ENCODE results near the gene DYRK2.
"Not testable (repeated sequence)": the region's sequence is repeated elsewhere in the genome, so short reads cannot be mapped to it uniquely, and the experiment has no call there.

DYRK2 gene

DNA sequence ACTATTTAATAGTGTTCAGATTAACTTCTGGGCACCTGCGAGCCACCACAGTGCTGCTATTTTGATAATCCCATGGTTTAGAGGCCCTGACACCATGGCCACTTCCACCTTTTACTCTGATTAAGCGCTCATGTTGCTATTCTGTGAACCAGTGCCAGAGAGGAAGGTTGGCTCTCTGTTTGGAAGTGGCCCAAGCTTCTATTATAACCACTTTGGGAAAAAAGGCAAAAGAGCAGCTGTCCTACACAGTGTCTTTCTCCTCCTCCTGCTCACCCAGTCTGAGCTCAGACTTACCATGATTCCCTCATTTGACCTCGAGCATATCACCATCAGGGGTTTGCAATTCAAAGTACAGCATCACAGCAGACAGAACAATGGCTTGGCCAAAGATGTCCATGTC is 23.3 kb downstream of the DYRK2 start:
- Mint-ChIP-seq H3K36me3 (ENCODE audit: low read depth) (peaks cover 42% of the 10 kb centered on the region), H3K4me3 (no peak overlapping the region), H3K9me3 (peaks cover 28% of the 10 kb centered on the region), H3K27ac (no peak overlapping the region), H3K4me1 (ENCODE audit: low read depth) (peaks cover 41% of the 10 kb centered on the region), H3K27me3 (no peaks in the 10 kb centered on the region)
- no peak for DNase-seq

DNA sequence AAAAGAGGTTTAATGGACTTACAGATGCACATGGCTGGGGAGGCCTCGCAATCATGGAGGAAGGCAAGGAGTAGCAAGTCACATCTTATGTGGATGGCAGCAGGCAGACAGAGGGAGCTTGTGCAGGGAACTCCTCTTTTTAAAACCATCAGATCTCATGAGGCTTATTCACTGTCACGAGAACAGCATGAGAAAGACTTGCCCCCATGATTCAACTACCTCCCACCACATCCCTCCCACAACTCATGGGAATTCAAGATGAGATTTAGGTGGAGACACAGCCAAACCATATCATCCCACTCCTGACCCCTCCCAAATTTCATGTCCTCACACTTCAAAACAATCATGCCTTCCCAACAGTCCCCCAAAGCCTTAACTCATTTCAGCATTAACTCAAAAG is 24.0 kb downstream of the DYRK2 start:
- DNase-seq, H3K27ac Mint-ChIP-seq, H3K27me3 Mint-ChIP-seq, H3K4me3 Mint-ChIP-seq: not testable (repeated sequence)
- peaks cover 28% of the 10 kb centered on the region for H3K9me3 Mint-ChIP-seq
- H3K4me1 Mint-ChIP-seq (ENCODE audit: low read depth), result peaks cover 40% of the 10 kb centered on the region
- peaks cover 36% of the 10 kb centered on the region for H3K36me3 Mint-ChIP-seq (ENCODE audit: low read depth)

DNA sequence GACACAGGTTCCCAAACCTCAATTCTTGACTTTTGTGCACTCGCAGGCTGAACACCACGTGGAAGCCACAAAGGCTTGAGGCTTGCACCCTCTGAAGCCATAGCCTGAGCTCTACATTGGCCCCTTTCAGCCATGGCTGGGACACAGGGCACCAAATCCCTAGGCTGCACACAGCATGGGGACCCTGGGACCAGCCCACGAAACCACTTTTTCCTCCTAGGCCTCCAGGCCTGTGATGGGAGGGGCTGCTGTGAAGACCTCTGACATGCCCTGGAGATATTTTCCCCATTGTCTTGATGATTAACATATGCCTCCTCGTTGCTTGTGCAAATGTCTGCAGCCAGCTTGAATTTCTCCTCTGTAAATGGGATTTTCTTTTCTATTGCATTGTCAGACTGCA is 25.0 kb downstream of the DYRK2 start:
- peaks cover 33% of the 10 kb centered on the region for H3K36me3 Mint-ChIP-seq (ENCODE audit: low read depth)
- H3K9me3 Mint-ChIP-seq, result peaks cover 28% of the 10 kb centered on the region
- peaks cover 44% of the 10 kb centered on the region for H3K4me1 Mint-ChIP-seq (ENCODE audit: low read depth)
- not testable (repeated sequence) for H3K4me3 Mint-ChIP-seq, H3K27me3 Mint-ChIP-seq, H3K27ac Mint-ChIP-seq, DNase-seq

DNA sequence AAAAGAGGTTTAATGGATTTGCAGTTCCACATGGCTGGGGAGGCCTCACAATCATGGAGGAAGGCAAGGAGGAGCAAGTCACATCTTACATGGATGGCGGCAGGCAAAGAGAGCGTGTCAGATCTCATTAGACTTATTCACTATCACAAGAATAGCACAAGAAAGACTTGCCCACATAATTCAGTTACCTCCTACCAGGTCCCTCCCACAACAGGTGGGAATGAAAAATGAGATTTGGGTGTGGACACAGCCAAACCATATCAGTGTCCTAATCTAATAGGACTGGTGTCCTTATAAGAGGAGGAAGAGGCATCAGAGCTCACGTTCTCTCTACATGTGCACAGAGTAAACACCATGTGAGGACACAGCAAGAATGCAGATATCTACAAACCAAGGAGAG is 25.9 kb downstream of the DYRK2 start:
- H3K4me1 Mint-ChIP-seq (ENCODE audit: low read depth), result peaks cover 46% of the 10 kb centered on the region

DNA sequence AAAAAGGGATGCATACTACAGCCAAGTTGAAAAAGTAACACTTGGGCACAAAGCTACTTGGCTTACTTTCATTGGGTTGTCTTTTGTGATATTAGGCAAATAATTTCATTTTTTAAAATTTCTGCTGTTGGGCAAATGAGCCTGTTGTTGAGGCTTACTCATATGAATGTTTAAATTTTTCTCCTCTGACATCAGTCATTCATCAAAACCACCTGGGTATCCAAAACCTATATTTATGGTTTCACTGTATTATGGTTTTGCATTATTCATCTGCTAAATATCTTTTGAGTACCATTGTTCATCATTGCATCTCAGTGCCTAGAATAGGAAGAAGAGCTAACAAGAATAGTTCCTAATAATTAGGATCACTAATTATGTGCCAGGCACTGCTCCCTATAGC is 28.1 kb downstream of the DYRK2 start:
- Mint-ChIP-seq H3K27me3 (no peaks in the 10 kb centered on the region), H3K4me1 (ENCODE audit: low read depth) (peaks cover 38% of the 10 kb centered on the region), H3K36me3 (ENCODE audit: low read depth) (peaks cover 34% of the 10 kb centered on the region), H3K9me3 (peaks cover 28% of the 10 kb centered on the region), H3K4me3 (no peak overlapping the region), H3K27ac (no peak overlapping the region)
- DNase-seq, result no peak

More for the DNA sequence above, 25.9 kb downstream of the DYRK2 start:
- no peak overlapping the region for H3K27ac Mint-ChIP-seq
- no peak overlapping the region for H3K4me3 Mint-ChIP-seq
- no peaks in the 10 kb centered on the region for H3K27me3 Mint-ChIP-seq
- peaks cover 33% of the 10 kb centered on the region for H3K36me3 Mint-ChIP-seq (ENCODE audit: low read depth)
- DNase-seq, result no peak
- H3K9me3 Mint-ChIP-seq, result peaks cover 28% of the 10 kb centered on the region

DNA sequence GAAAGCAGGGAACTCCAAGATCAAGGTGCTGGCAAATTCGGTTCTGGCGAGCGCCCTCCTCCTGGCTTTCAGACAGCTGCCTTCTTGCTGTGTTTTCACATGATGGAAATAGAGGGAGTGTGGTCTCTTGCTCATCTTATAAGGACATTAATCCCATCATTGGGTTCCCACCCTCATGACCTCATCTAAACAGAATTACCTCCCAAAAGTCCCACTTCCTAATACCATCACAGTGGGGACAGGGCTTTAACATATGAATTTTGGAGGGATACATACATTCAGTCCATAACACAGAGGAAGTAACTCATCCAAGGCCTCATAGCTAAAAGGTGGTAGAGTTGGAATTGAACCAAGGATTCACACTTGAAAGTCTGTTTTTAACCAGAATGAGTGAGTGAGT is 28.6 kb downstream of the DYRK2 start:
- no peak for DNase-seq
- H3K4me3 Mint-ChIP-seq, result no peak overlapping the region

DNA sequence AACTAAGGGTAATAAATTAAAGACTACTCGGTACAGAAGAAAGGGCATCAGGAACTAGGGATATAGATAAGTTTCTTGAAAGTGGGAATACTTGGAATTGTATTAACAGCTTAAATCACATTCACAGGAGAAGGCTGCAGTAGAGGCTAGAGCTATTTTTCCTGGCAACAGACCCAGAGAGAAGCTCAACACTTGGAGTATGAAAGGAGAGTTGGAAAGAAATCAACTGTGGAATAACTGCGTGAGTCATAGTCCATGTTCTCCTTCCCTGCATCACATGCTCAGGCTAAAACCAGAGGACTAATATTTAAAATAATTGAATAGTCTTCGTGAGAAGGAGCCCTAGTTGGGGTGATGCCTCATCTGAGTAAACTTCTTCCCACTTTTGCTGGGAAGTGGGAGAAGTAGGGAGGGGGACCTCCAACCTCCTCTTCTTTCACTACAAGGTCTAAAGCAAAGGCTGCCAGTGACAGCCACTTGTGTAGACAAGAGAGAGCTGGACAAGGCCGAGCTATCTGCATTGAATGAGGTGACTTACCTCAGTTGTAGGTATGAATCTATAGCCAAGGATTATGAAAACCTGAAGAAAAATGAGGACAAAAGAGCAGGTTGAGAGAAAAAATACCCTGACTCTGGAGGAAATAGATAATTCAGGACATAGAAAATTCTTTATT is 32.7 kb downstream of the DYRK2 start:
- no peak for DNase-seq
- Mint-ChIP-seq H3K36me3 (ENCODE audit: low read depth) (peaks cover 10% of the 10 kb centered on the region), H3K4me1 (ENCODE audit: low read depth) (peaks cover 24% of the 10 kb centered on the region), H3K27me3 (no peaks in the 10 kb centered on the region), H3K27ac (no peak overlapping the region), H3K4me3 (no peak overlapping the region), H3K9me3 (no peaks in the 10 kb centered on the region)

More for the DNA sequence above, 28.6 kb downstream of the DYRK2 start:
- peaks cover 34% of the 10 kb centered on the region for H3K36me3 Mint-ChIP-seq (ENCODE audit: low read depth)
- no peaks in the 10 kb centered on the region for H3K27me3 Mint-ChIP-seq
- peaks cover 26% of the 10 kb centered on the region for H3K9me3 Mint-ChIP-seq
- H3K27ac Mint-ChIP-seq, result no peak overlapping the region
- H3K4me1 Mint-ChIP-seq (ENCODE audit: low read depth), result peaks cover 38% of the 10 kb centered on the region

DNA sequence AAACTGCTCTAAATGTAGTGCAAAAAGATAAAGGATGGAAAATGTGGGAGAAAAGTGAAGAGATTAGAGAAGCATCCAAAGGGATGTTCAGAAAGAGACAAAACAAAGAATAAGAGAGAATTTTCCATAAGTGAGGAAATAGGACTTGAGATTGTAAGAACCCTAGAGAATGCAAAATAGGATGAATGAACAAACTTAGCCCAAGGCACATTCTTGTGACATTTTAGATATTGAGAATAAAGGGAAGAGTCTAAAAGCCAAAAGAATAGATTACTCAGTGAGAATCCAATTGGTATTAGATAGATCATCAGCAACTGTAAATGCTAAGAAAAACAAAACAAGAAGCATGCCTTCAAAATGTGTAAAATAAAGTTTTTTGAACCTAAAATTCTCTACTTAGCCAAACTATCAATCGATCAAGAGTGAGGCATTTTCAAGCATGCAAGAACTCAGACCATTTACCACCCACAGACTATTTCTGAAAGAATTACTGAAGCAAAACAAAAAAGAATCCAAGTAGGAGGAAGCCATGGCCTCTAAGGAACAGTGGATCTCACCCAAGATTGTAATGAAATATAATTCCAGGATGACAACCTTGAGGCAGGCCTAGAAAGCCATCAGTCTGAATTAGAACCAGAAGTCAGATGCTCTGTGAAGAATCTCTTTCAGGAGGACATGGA is 33.5 kb downstream of the DYRK2 start:
- H3K9me3 Mint-ChIP-seq, result no peaks in the 10 kb centered on the region
- no peaks in the 10 kb centered on the region for H3K27me3 Mint-ChIP-seq
- no peak overlapping the region for H3K4me3 Mint-ChIP-seq
- peaks cover 10% of the 10 kb centered on the region for H3K36me3 Mint-ChIP-seq (ENCODE audit: low read depth)
- H3K4me1 Mint-ChIP-seq (ENCODE audit: low read depth), result peaks cover 17% of the 10 kb centered on the region
- no peak overlapping the region for H3K27ac Mint-ChIP-seq
- DNase-seq, result no peak

DNA sequence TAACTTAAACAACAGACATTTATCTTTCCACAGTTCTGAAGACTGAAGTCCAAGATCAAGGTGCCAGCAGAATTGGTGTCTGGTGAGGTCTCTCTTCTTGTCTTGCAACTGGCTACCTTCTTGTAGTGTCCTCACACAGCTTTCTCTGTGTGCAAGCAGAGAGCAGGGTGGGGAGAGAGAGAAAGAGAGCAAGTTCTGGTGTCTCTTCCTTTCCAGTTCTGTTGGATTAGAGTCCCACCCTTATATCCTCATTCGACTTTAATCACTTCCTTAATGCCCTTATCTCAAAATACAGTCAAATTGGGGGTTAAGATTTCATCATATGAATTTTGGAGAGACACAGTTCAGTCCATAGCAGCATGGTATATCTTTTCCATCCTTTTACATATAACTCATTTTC is 40.8 kb downstream of the DYRK2 start:
- no peak overlapping the region for H3K4me3 Mint-ChIP-seq

DNA sequence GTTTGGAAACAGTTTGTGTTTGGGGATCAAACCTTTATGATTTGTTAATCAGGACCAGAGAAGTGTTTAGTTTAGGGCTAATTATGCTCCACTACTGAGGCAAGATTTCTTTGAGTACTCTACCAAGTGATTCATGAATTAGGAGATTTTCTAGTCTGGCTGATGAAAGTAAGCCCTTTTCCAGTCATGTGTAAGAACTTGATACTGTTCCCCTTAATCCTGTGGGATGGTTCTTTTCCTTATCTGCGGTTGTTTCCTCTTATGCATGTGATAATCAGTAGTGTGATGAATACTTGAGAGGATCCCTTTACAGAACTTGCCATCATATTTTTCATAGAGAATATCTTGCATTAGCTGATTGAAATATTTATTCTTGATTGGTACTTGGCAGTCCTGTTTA is 42.1 kb downstream of the DYRK2 start:
- peaks cover 4% of the 10 kb centered on the region for H3K9me3 Mint-ChIP-seq
- H3K4me3 Mint-ChIP-seq, result no peak overlapping the region
- H3K27me3 Mint-ChIP-seq, result no peaks in the 10 kb centered on the region
- no peak overlapping the region for H3K27ac Mint-ChIP-seq
- H3K36me3 Mint-ChIP-seq (ENCODE audit: low read depth), result peaks cover 2% of the 10 kb centered on the region
- no peak for DNase-seq
- H3K4me1 Mint-ChIP-seq (ENCODE audit: low read depth), result peaks cover 23% of the 10 kb centered on the region

More for the DNA sequence above, 40.8 kb downstream of the DYRK2 start:
- Mint-ChIP-seq H3K4me1 (ENCODE audit: low read depth) (peaks cover 11% of the 10 kb centered on the region), H3K36me3 (ENCODE audit: low read depth) (peaks cover 2% of the 10 kb centered on the region), H3K27ac (no peak overlapping the region), H3K27me3 (no peaks in the 10 kb centered on the region), H3K9me3 (peaks cover 4% of the 10 kb centered on the region)
- no peak for DNase-seq

DNA sequence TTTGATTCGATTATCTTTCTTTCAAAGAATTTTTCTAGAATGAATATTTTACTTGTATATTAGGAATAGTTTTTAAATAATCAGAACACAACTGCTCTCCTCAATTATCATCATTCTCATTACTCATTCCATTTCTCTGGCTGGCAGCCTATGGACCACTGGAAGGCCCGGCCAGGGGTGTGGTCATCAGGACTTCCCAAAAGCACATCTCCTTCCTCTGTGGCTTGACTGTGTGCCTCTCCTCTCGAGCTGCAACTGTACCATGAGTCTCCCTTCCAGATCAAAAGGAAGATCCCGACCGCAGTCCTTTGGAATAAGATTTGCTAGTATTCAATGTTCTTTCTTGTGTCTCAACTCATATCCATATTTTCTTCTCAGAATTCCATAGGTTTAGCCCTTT is 42.7 kb downstream of the DYRK2 start:
- Mint-ChIP-seq H3K27ac (no peak overlapping the region), H3K4me3 (no peak overlapping the region), H3K9me3 (peaks cover 4% of the 10 kb centered on the region), H3K36me3 (ENCODE audit: low read depth) (peaks cover 2% of the 10 kb centered on the region), H3K27me3 (no peaks in the 10 kb centered on the region), H3K4me1 (ENCODE audit: low read depth) (peaks cover 26% of the 10 kb centered on the region)
- no peak for DNase-seq

DNA sequence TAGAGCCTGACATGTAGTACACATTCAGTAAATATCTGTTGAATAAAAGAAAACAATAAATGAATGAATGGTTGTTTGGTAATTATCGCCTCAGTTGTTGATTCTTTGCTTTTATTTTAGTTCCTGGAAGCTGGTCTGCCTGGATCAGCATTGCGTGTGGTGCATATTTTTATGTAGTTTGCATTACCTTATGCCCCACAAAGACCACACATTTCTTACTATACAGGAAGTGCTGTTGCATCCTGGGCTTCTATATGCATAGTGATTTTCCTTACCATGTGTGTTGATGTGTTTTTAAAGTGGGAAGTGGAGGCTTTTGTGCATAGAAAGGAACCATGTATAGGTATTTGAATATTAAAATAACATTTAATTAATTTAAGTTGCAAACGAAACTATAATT is 43.6 kb downstream of the DYRK2 start:
- H3K27me3 Mint-ChIP-seq, result no peaks in the 10 kb centered on the region
- H3K36me3 Mint-ChIP-seq (ENCODE audit: low read depth), result peaks cover 2% of the 10 kb centered on the region
- H3K9me3 Mint-ChIP-seq, result peaks cover 4% of the 10 kb centered on the region
- no peak for DNase-seq
- H3K4me1 Mint-ChIP-seq (ENCODE audit: low read depth), result peaks cover 35% of the 10 kb centered on the region
- no peak overlapping the region for H3K27ac Mint-ChIP-seq
- no peak overlapping the region for H3K4me3 Mint-ChIP-seq

DNA sequence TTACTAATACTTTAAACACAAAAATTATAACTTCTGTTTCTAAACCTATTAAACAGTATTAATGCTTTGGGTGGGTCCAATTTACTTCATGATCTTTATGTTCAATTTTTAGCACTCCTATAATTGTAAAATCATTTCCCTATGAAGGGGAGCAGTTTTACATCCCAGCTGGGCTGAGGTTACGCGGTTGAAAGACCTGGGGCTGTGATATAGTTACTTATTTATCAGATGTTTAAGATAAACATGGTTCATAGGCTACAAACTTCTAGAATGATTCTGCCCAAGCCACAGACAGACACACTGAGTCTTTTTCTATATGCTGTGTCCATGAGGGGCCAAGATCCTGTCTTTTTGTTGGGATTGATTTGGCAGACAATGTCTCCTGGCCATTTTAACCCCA is 44.4 kb downstream of the DYRK2 start:
- H3K4me1 Mint-ChIP-seq (ENCODE audit: low read depth), result peaks cover 44% of the 10 kb centered on the region
- H3K4me3 Mint-ChIP-seq, result no peak overlapping the region
- DNase-seq, result no peak
- peaks cover 2% of the 10 kb centered on the region for H3K36me3 Mint-ChIP-seq (ENCODE audit: low read depth)
- no peaks in the 10 kb centered on the region for H3K9me3 Mint-ChIP-seq
- no peak overlapping the region for H3K27ac Mint-ChIP-seq
- H3K27me3 Mint-ChIP-seq, result no peaks in the 10 kb centered on the region

DNA sequence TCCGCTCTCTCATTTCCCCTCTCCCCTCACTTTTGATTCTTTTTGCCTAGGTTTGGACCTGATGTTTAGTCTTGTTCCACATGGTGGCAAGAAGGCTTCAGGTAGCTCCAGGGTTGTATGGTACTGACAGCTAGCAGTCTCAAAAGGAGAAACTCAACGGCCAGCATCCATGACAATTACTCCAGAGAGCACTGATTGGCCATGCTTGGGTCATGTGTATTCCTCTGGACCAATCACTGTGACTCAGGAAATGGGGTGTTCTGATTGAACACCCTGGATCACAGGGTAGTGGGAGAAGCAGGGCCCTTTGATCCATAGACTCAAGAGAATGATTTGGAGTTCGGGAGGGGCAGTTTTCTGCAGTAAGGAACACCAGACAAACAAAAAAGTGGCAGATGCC is 45.3 kb downstream of the DYRK2 start:
- H3K27me3 Mint-ChIP-seq, result no peaks in the 10 kb centered on the region
- peaks cover 52% of the 10 kb centered on the region for H3K4me1 Mint-ChIP-seq (ENCODE audit: low read depth)
- no peak for DNase-seq
- no peak overlapping the region for H3K27ac Mint-ChIP-seq
- H3K4me3 Mint-ChIP-seq, result no peak overlapping the region
- peaks cover 2% of the 10 kb centered on the region for H3K36me3 Mint-ChIP-seq (ENCODE audit: low read depth)
- H3K9me3 Mint-ChIP-seq, result no peaks in the 10 kb centered on the region

DNA sequence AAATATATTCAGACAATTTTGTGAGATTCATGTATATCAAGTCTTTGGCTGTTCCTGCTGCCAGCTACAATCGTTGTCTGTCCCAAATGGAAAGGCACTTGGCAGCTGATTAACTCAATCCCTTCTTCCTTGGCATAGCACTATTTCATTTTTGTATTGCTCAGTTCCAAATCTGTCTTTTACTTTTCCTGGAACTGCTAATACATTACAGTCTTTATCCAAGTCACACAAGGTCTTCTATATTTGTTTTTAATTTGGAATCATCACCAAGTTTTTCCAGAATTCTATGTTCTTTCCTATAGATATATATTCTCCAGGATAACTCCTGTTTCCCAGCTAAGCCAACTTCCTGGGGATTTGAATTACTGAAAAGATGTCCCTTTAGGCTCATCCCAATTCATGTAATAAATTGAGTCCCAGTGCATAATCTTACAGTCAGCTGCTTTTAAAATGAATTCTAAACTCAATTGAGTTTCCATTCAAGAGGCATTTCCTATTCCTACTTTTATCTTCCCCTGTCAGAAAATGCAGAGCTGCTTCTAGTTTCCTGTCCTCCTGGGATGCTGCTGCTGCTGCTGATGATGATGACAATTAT is 45.9 kb downstream of the DYRK2 start:
- H3K27ac Mint-ChIP-seq, result no peak overlapping the region
- H3K27me3 Mint-ChIP-seq, result no peaks in the 10 kb centered on the region
- no peaks in the 10 kb centered on the region for H3K9me3 Mint-ChIP-seq
- H3K36me3 Mint-ChIP-seq (ENCODE audit: low read depth), result peaks cover 2% of the 10 kb centered on the region
- DNase-seq, result no peak
- no peak overlapping the region for H3K4me3 Mint-ChIP-seq
- peaks cover 57% of the 10 kb centered on the region for H3K4me1 Mint-ChIP-seq (ENCODE audit: low read depth)

Measured in activated T-cell treated with anti-CD3 and anti-CD28 coated beads, Interleukin-2, amount 50 U/mL, for 24 hours (primary cell).